Sciatic nerve (tissue), 2 donors: Measurements from ENCODE around the gene CSNK1A1. TPM values are rescaled to one million over a fixed set of nuclear protein-coding genes. Genes with fewer than 3 reads are reported as not detected.
A peak's percentile ranks its signal among the peaks of the same experiment; 100 is the strongest.
"Not testable (repeated sequence)": the region's sequence is repeated elsewhere in the genome, so short reads cannot be mapped to it uniquely, and the experiment has no call there.

Source experiments
- ATAC-seq: fragments of 200-7000 bp; cut with Tn5 transposase; one replicate; pipeline ENCODE4 v1.9.1; 2020; ENCODE audit warnings: mild to moderate bottlenecking, moderate library complexity
- DNase-seq: peaks from one replicate; pipeline ENCODE4 v3.0.0-alpha.2; 2020; ENCODE audit warnings: low spot score
- intact Hi-C: fragments of 100-400 bp; cut with DNase I; formaldehyde crosslinking; loops from one replicate; pipeline ENCODE4 v1.14.2; 2022
- total RNA-seq: library from RNA; stranded (reverse); fragmentation: NEBNext Ultra II Directional; extraction: Animal tissue kit (Norgen Biotek cat#: 25700); gene quantifications from one replicate; pipeline ENCODE4 v1.2.1, GENCODE V29; 2021
- donor health status: DM: no; HTN: no; CAD: no.
- donor health status: DM: no; HTN: no; CAD: no.

Gene CSNK1A1
- total RNA-seq, 1 donor from 2014 or later = 187 TPM

GRCh38 chr5:149578896-149579295, 27.7 kb upstream of the CSNK1A1 start:
- no peak for ATAC-seq
- intact Hi-C loops = no loop called here
- no peak for DNase-seq

- intact Hi-C loops = no loop called here
- no peak for ATAC-seq
- DNase-seq = no peak
Observed at GRCh38 chr5:149576021-149576420, 24.8 kb upstream of the CSNK1A1 start.

GRCh38 chr5:149575131-149575530, 23.9 kb upstream of the CSNK1A1 start:
- ATAC-seq (no peak), DNase-seq (no peak)
- intact Hi-C loops = no loop called here

- intact Hi-C loops = no loop called here
- ATAC-seq = no peak
- DNase-seq = no peak
Observed at GRCh38 chr5:149572576-149573231, 21.5 kb upstream of the CSNK1A1 start.

- intact Hi-C loops = no loop called here
Observed at GRCh38 chr5:149572170-149572569, 20.9 kb upstream of the CSNK1A1 start.

GRCh38 chr5:149567226-149567625, 16.0 kb upstream of the CSNK1A1 start:
- intact Hi-C loops = no loop called here
- DNase-seq = no peak
- no peak for ATAC-seq

More at GRCh38 chr5:149572170-149572569, 20.9 kb upstream of the CSNK1A1 start:
- DNase-seq = no peak
- no peak for ATAC-seq

- peak; percentile 92 for ATAC-seq
- intact Hi-C loops = loop anchor here (5.0 kb wide), 2 partner anchors 117 to 247 kb away; no protein-coding TSS in a partner anchor
- not testable (repeated sequence) for DNase-seq
Observed at GRCh38 chr5:149564542-149565140, 13.4 kb upstream of the CSNK1A1 start.

- intact Hi-C loops = loop anchor here (5.0 kb wide), 2 partner anchors 116 to 246 kb away; no protein-coding TSS in a partner anchor
- DNase-seq (no peak), ATAC-seq (no peak)
Observed at GRCh38 chr5:149563466-149563865, 12.2 kb upstream of the CSNK1A1 start.

- ATAC-seq (peak; percentile 69), DNase-seq (no peak)
- intact Hi-C loops = loop anchor here (5.0 kb wide), 2 partner anchors 115 to 245 kb away; no protein-coding TSS in a partner anchor
Observed at GRCh38 chr5:149561848-149562247, 10.6 kb upstream of the CSNK1A1 start.

- ATAC-seq (no peak), DNase-seq (no peak)
- intact Hi-C loops = loop anchor here (5.0 kb wide), 2 partner anchors 112 to 242 kb away; no protein-coding TSS in a partner anchor
Observed at GRCh38 chr5:149559706-149560105, 8.5 kb upstream of the CSNK1A1 start.

- DNase-seq (no peak), ATAC-seq (no peak)
- intact Hi-C loops = loop anchor here (5.0 kb wide), 1 partner anchor 110 kb away; no protein-coding TSS in a partner anchor
Observed at GRCh38 chr5:149552553-149553160, 1.4 kb upstream of the CSNK1A1 start.

GRCh38 chr5:149552038-149552494, 827 bp upstream of the CSNK1A1 start:
- DNase-seq (no peak), ATAC-seq (no peak)
- intact Hi-C loops = loop anchor here (5.0 kb wide), 1 partner anchor 110 kb away; no protein-coding TSS in a partner anchor

- DNase-seq = peak; percentile 67
- peak; percentile 11 for ATAC-seq
- intact Hi-C loops = loop anchor here (5.0 kb wide), 1 partner anchor 108 kb away; no protein-coding TSS in a partner anchor
Observed at GRCh38 chr5:149550594-149551226, 529 bp downstream of the CSNK1A1 start.

- ATAC-seq (no peak), DNase-seq (no peak)
- intact Hi-C loops = loop anchor here (5.0 kb wide), 1 partner anchor 108 kb away; no protein-coding TSS in a partner anchor
Observed at GRCh38 chr5:149550268-149550583, 1.0 kb downstream of the CSNK1A1 start.

- intact Hi-C loops = loop anchor here (5.0 kb wide), 1 partner anchor 107 kb away; no protein-coding TSS in a partner anchor
Observed at GRCh38 chr5:149549461-149550267, 1.6 kb downstream of the CSNK1A1 start.

GRCh38 chr5:149546974-149547373, 4.3 kb downstream of the CSNK1A1 start:
- intact Hi-C loops = no loop called here
- ATAC-seq (no peak), DNase-seq (no peak)

More at GRCh38 chr5:149549461-149550267, 1.6 kb downstream of the CSNK1A1 start:
- ATAC-seq (no peak), DNase-seq (no peak)

- no peak for DNase-seq
- no peak for ATAC-seq
- intact Hi-C loops = no loop called here
Observed at GRCh38 chr5:149545327-149545726, 5.9 kb downstream of the CSNK1A1 start.

- no peak for DNase-seq
- intact Hi-C loops = no loop called here
- no peak for ATAC-seq
Observed at GRCh38 chr5:149544028-149544420, 7.2 kb downstream of the CSNK1A1 start.
